Stimulated activated CD4-positive, alpha-beta T cell treated with anti-CD3 and anti-CD28 coated beads, Interleukin-1b, Interleukin-23, amount 100 ng/mL, for 48 hours (primary cell): ENCODE data around the gene PARD3.

Experiments used
- DNase-seq: peaks from one replicate; pipeline ENCODE4 v3.0.0-alpha.2; 2020

The PARD3 gene

DNA sequence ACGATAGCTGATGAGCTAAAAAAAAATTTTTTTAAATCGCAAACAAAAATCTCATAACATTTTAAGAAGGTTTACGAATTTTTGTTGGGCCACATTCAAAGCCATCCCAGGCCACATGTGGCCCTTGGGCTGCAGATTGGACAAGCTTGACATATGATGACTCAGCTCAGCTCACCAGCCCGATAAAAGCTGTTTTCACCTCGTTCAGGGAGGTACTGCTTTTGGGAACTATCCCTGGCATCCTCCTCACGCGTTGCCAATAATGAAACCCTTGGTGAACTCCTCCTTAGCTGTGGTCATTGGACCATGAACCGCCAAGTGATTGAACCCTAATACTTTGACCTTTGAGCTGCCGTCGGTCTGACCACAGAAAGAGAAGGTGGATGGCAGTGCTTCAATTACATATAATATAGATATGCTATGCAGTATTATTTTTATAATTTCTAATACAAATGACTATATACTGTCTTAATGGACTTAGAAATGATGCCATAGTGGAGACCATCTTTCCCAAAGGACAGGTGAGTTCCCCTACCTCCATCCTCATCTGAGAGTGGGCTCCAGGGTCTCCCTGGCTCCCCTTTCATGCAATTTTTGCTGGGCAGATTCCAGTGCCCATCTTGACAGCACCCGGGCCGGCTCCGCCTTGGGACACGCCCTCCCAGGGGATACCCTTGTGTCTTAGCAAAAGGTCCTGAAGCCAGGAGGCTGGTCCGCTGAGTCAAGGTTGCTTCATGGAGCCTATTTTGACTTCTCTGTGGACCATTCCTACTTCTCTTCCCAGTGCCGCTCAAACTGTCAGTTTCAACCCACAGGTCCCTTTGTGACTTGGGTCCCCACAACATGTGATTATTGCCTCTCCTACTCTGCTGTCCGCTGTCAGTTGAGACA lies 707.2 kb downstream of the PARD3 start:
- DNase-seq = no peak

- DNase-seq = no peak
Measured at GRCh38 chr10:34106356-34106885, 708.7 kb downstream of the PARD3 start.

DNA sequence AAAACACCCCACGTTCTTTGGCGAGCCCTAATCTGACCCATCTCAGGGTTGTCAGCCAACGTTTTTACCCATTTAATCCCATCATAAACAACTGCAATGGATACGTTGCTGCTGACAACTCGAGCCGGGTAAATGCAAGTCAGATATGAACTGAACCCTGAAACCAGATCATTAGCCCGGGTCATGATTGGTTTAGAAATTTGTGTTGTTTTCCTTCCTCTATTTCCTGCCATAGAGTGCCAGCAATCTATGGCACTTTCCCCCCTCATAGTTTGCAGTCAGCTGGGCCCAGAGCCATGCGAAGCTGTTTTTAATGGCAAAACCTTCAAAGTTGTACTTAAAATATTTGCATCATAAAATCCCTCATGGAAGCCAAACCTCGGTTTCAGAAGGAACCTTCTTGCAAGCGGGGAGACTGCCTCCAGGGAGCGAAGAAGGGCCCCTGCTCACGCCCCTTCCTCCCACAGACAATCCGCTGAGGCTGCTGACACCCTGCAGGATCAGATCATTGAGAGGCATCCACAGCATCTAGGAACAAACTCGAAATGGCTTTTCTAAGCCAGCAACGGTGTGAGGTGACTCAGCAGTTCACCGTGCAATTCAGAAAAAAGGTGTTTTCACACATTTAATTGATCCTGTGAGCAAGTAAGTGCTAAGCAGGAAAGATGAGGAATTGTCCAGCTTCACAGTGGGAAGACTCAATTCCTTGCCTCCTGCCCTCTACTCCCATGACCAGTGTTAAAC lies 710.1 kb downstream of the PARD3 start:
- DNase-seq = no peak

- DNase-seq = no peak
Measured at GRCh38 chr10:34102893-34103506, 712.1 kb downstream of the PARD3 start.

GRCh38 chr10:34102237-34102673 lies 712.8 kb downstream of the PARD3 start:
- no peak for DNase-seq

DNA sequence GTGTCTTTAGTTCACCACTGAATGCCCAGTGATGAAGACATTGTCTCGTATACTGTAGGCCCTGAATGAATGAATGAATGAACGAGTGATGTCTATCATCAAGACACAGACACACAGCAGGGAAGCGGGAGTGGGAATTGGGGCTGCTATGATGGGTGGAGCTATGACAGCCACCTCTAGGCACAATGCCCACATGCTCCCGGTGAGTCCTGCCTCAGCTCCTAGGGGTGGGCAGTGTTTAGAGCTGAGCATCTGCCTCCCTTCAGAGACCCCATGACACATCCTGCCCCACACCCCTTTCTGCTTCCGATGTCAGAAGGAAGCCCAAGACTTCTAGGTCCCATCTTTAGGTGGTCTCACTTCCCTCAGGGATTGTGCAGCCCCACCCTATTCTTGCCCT lies 714.1 kb downstream of the PARD3 start:
- DNase-seq = no peak

GRCh38 chr10:34098821-34099567 lies 716.1 kb downstream of the PARD3 start:
- no peak for DNase-seq

- no peak for DNase-seq
Measured at GRCh38 chr10:34097682-34098081, 717.4 kb downstream of the PARD3 start.

DNA sequence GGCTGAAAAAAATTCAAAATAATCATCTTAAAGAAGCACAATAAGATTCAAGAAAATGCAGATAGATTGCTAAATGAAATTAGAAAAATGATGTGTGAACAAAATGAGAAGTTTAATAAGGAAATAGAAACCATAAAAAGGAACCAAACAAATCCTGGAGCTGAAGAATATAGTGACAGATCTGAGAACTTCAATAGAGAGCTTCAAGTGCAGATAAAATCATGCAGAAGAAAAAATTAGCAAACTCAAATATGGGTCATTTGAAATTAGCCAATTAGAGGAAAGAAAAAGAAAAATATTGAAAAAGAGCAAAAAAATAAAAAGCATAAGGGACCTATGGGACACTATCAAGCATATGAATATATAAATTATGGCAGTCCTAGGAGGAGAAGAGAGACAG lies 720.1 kb downstream of the PARD3 start:
- no peak for DNase-seq

DNA sequence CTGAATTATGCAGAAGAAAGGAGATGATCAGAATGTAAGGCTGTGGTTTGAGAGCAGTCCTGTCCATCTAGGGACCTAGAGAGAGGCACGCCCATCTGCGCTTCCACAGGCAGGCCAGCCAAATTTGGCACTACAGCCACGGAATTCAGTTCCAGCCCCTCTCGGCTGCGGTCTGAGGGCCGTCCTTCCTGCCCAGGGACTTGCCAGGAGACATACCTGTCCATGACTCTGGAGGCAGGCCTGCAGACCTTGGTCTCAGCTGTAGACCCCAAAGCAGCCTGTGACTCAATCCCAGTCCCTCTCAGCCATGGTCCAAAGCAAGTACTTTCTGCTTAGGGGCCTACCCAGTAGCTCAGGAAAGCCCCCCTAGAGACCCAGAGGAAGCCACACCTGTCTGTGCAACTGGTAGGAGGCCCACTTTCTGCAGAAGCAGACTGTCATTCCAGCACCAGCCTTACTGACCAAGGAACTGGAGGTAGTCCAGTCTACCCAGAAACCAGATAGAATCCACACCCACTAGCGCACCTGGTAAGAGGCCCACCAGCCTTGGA lies 720.9 kb downstream of the PARD3 start:
- DNase-seq = no peak

- no peak for DNase-seq
Measured at GRCh38 chr10:34092891-34093290, 722.2 kb downstream of the PARD3 start.

DNA sequence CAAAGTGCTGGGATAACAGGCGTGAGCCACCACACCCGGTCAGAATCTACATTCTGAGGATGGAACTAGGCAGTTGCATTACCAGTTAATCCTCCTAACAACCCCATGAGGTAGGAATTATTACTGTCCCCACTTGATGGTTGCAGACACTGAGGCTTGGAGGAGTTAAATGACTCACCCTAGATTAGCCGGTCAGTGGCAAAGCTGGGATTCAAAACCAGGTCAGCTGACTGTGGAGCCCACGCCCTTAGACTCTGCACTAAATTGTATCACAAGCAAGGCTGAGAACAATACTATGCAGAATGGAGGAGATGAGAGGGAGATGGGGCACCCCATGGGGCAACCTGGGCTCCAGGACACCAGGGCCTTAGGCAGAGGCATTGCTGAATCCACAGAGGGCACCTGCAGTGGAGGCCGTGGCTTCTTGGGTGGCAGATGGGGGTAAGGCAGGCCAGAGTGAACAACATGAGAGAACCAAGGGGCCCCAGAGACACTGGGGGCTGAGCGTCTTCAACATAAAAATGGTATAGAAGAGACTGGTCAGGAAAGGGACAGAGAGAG lies 723.4 kb downstream of the PARD3 start:
- no peak for DNase-seq

- DNase-seq = no peak
Measured at GRCh38 chr10:34089253-34089652, 725.8 kb downstream of the PARD3 start.

DNA sequence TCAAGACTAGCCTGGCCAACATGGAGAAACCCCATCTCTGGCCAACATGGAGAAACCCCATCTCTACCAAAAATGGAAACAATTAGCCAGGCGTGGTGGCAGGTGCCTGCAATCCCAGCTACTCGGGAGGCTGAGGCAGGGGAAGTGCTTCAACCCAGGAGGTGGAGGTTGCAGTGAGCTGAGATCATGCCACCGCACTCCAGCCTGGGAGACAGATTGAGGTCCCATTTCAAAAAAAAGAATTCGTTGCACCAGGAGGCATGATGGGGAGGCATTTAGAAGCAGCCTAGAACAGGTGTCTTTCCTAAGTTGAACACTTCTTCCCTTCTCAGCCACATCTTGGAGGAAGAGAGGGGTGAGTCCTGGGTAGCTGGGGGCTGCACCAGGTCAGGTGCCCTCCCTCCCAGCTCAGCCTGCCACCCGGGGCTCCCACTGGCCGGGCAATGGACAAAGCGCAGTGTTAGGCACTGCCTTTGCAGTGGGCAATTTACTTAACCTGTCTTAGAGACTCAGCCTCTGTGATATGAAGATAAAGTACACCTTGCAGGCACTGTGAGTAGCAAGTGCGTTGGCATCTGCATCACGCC lies 726.8 kb downstream of the PARD3 start:
- no peak for DNase-seq

GRCh38 chr10:34087095-34087418 lies 728.0 kb downstream of the PARD3 start:
- no peak for DNase-seq

GRCh38 chr10:34083567-34083966 lies 731.5 kb downstream of the PARD3 start:
- no peak for DNase-seq

DNA sequence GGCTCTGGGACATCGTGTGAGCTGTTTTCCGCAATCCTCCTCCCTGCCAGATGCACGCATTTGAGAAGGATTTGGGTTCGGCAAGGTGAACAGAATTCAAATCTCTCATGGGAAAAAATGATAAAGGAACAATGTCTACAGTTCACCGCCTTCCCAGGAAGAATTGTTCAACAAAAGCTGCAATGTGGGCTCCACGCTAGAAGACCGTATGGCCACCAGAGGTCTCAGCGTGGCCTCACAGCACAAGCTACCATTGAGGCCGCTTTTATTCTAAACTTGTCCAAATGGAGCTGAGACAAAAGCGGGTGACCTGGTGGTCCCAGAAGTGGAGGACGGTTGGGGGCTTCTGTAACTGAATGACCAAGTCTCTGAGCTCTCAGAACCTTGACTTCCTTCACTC lies 733.1 kb downstream of the PARD3 start:
- DNase-seq = no peak

GRCh38 chr10:34081347-34081743 lies 733.8 kb downstream of the PARD3 start:
- no peak for DNase-seq

GRCh38 chr10:34080485-34081346 lies 734.4 kb downstream of the PARD3 start:
- no peak for DNase-seq

- no peak for DNase-seq
Measured at GRCh38 chr10:34079702-34080484, 735.2 kb downstream of the PARD3 start.
